HepG2 (cell line): ENCODE measurements around the gene ADCYAP1. TPM values are rescaled to one million over a fixed set of nuclear protein-coding genes. Genes with fewer than 3 reads are reported as not detected.

Experiments
- ATAC-seq: fragments of 200-7000 bp; cut with Tn5 transposase; 3 replicates; pipeline ENCODE4 v1.9.1; 2020; ENCODE audit warnings: mild to moderate bottlenecking, moderate library complexity
- BruUV-seq: library from RNA; stranded (reverse); fragments of 400-500 nt; replicated peaks from 2 replicates; lab custom pipeline; 2021; lab: Mats Ljungman, UMichigan
- CTCF ChIA-PET: fragments of 300-600 bp; formaldehyde crosslinking; extraction: SDS; loops from one replicate; lab custom pipeline; 2021; ENCODE audit warnings: low total read pairs, inconsistent platforms, low intra/inter-chr PET ratio; lab: Yijun Ruan, JAX
- POLR2A ChIA-PET: fragments of 350-600 bp; sonication (Branson Sonifier 250); formaldehyde crosslinking; loops from one replicate; lab custom pipeline; 2020; ENCODE audit warnings: antibody characterized with exemption, inconsistent platforms; lab: Yijun Ruan, JAX
- DNase-seq: peaks from one replicate; pipeline ENCODE4 v3.0.0-alpha.2; 2015; ENCODE audit warnings: low spot score
- FAIRE-seq: peaks from 3 replicates; lab custom pipeline; 2011; peaks lifted over from hg19 to GRCh38; lab: Jason Lieb, UNC
- H2AFZ ChIP-seq: one replicate; pipeline ENCODE4 v1.6.1; 2011; ENCODE audit warnings: low read length, inconsistent platforms
- H3K27ac ChIP-seq: fragments of 300-600 bp; 3 replicates; pipeline ENCODE4 v1.8.0; 2011; ENCODE audit warnings: mixed run types, mild to moderate bottlenecking, mixed read lengths, low read length, inconsistent platforms; ENCODE audit not compliant: insufficient read depth; ENCODE audit errors: extremely low read length
- H3K27me3 ChIP-seq, 2 experiments: fragments of 200-600 bp in 1 of 2; 2 replicates in 1 of 2; 3 replicates in 1 of 2; pipeline versions ENCODE4 v1.6.0 to v1.8.0; 2011; ENCODE audit warnings: low read length in 2 of 2, mild to moderate bottlenecking in 2 of 2, moderate library complexity in 2 of 2, inconsistent platforms in 1 of 2; ENCODE audit not compliant: insufficient read depth in 2 of 2, control insufficient read depth in 1 of 2
- H3K36me3 ChIP-seq, 2 experiments: fragments of 200-600 bp in 1 of 2; replicated peaks in 1 of 2; 2 replicates in 1 of 2; 3 replicates in 1 of 2; pipeline versions ENCODE4 v1.5.1 to v1.8.0; 2011; ENCODE audit warnings: low read length in 2 of 2, inconsistent platforms in 1 of 2; ENCODE audit not compliant: insufficient read depth in 2 of 2, control insufficient read depth in 1 of 2
- H3K4me1 ChIP-seq: 2 replicates; pipeline ENCODE4 v1.5.1; 2012; ENCODE audit warnings: low read length, inconsistent platforms; ENCODE audit not compliant: insufficient read depth
- H3K4me2 ChIP-seq: 2 replicates; pipeline ENCODE4 v1.6.0; 2011; ENCODE audit warnings: low read depth, low read length, inconsistent platforms
- H3K4me3 ChIP-seq, 3 experiments: fragments of 200-600 bp in 1 of 3; sonication (generic), shearing (Covaris generic) in 1 of 3; replicated peaks in 1 of 3; 2 replicates each; pipeline ENCODE4 v1.5.1; 2011 to 2016; ENCODE audit warnings: low read length in 3 of 3, inconsistent platforms in 2 of 3, low read depth in 2 of 3, mild to moderate bottlenecking in 2 of 3, control low read depth in 1 of 3, mixed read lengths in 1 of 3; ENCODE audit not compliant: insufficient read depth in 1 of 3
- H3K79me2 ChIP-seq: one replicate; pipeline ENCODE4 v1.6.1; 2011; ENCODE audit warnings: low read length, inconsistent platforms; ENCODE audit not compliant: insufficient read depth
- H3K9ac ChIP-seq: 2 replicates; pipeline ENCODE4 v1.6.0; 2011; ENCODE audit warnings: mild to moderate bottlenecking, low read depth, low read length, inconsistent platforms; ENCODE audit not compliant: insufficient read depth
- H3K9me3 ChIP-seq: 2 replicates; pipeline ENCODE4 v1.5.1; 2012; ENCODE audit warnings: mild to moderate bottlenecking, low read length
- H4K20me1 ChIP-seq: 2 replicates; pipeline ENCODE4 v1.6.0; 2011; ENCODE audit warnings: inconsistent platforms, mild to moderate bottlenecking, low read length, moderate library complexity; ENCODE audit not compliant: insufficient read depth
- FOXJ3 ChIP-seq: sonication (generic); formaldehyde crosslinking; IDR thresholded peaks from 2 replicates; pipeline ENCODE4 v1.4.0; 2020; ENCODE audit warnings: missing genetic modification reagents, mild to moderate bottlenecking, borderline replicate concordance
- GTF2F1 ChIP-seq: fragments of 150-350 bp; IDR thresholded peaks from 2 replicates; pipeline ENCODE4 v1.6.1; 2014; ENCODE audit warnings: low read length
- KMT2B ChIP-seq: IDR thresholded peaks from 2 replicates; pipeline ENCODE4 v1.6.1; 2016; ENCODE audit warnings: missing genetic modification reagents, missing compliant biosample characterization
- MTF1 ChIP-seq: sonication (generic); formaldehyde crosslinking; IDR thresholded peaks from 2 replicates; pipeline ENCODE4 v1.5.0; 2020; ENCODE audit warnings: missing genetic modification reagents
- RBFOX2 ChIP-seq: fragments of 200-400 bp; formaldehyde crosslinking; IDR thresholded peaks from 2 replicates; pipeline ENCODE4 v1.6.1; 2017; ENCODE audit warnings: low read depth, mild to moderate bottlenecking, low read length
- SIN3B ChIP-seq: fragments of 150-350 bp; IDR thresholded peaks from 2 replicates; pipeline ENCODE4 v1.6.1; 2014; ENCODE audit warnings: low read length
- SMAD1 ChIP-seq: sonication (generic); formaldehyde crosslinking; IDR thresholded peaks from 2 replicates; pipeline ENCODE4 v1.4.0; 2020; ENCODE audit warnings: missing genetic modification reagents, low read depth, mild to moderate bottlenecking, borderline replicate concordance
- SOX13 ChIP-seq, 3 experiments: fragments of 450-650 bp in 1 of 3; sonication (generic) in 1 of 3; formaldehyde crosslinking in 1 of 3; IDR thresholded peaks in 2 of 3; conservative IDR thresholded peaks in 1 of 3; 2 replicates each; pipeline versions ENCODE4 v1.5.0 to v1.6.1; 2016 to 2020; ENCODE audit warnings: antibody characterized with exemption in 1 of 3, mild to moderate bottlenecking in 1 of 3, missing compliant biosample characterization in 1 of 3, missing genetic modification reagents in 1 of 3, moderate library complexity in 1 of 3
- SRSF1 ChIP-seq: fragments of 200-400 bp; formaldehyde crosslinking; optimal IDR thresholded peaks from 2 replicates; pipeline ENCODE3; 2017; ENCODE audit warnings: mild to moderate bottlenecking, low read depth, low read length, moderate library complexity
- ZBTB3 ChIP-seq: sonication (generic); formaldehyde crosslinking; IDR thresholded peaks from 2 replicates; pipeline ENCODE4 v1.4.0; 2020; ENCODE audit warnings: low read depth, mild to moderate bottlenecking, moderate library complexity, missing genetic modification reagents, borderline replicate concordance
- ZFP37 ChIP-seq: sonication (generic); formaldehyde crosslinking; IDR thresholded peaks from 2 replicates; pipeline ENCODE4 v1.4.0; 2020; ENCODE audit warnings: missing genetic modification reagents, borderline replicate concordance
- ZMYM3 ChIP-seq: sonication (generic); formaldehyde crosslinking; IDR thresholded peaks from 2 replicates; pipeline ENCODE4 v1.5.1; 2020; ENCODE audit warnings: mild to moderate bottlenecking, missing genetic modification reagents
- ZNF251 ChIP-seq: sonication (generic); formaldehyde crosslinking; IDR thresholded peaks from 2 replicates; pipeline ENCODE4 v1.9.0; 2021; ENCODE audit warnings: mild to moderate bottlenecking, missing genetic modification reagents
- ZNF383 ChIP-seq: sonication (generic); formaldehyde crosslinking; IDR thresholded peaks from 2 replicates; pipeline ENCODE4 v1.4.0; 2020; ENCODE audit warnings: missing genetic modification reagents, mild to moderate bottlenecking, borderline replicate concordance
- ZNF709 ChIP-seq: sonication (generic); formaldehyde crosslinking; IDR thresholded peaks from 2 replicates; pipeline ENCODE4 v1.5.0; 2020; ENCODE audit warnings: mild to moderate bottlenecking, missing genetic modification reagents
- ZNF816 ChIP-seq: sonication (generic); formaldehyde crosslinking; IDR thresholded peaks from 2 replicates; pipeline ENCODE4 v1.8.0; 2022; ENCODE audit warnings: missing genetic modification reagents, mild to moderate bottlenecking, borderline replicate concordance
- WGBS: methylation state at CpG from one replicate; pipeline ENCODE4 v1.1.6; 2017; ENCODE audit warnings: low lambda C conversion rate; 5-methylcytosine and 5-hydroxymethylcytosine counted together
- in situ Hi-C: cut with HindIII; loops from 2 replicates; pipeline ENCODE4 v1.10.0; 2017; ENCODE audit warnings: low pct_unique_long_range_greater_than_20kb; ENCODE audit not compliant: extremely low pct_ligation_motif_present
- intact Hi-C: fragments of 100-400 bp; cut with micrococcal nuclease; formaldehyde crosslinking; loops from one replicate; pipeline ENCODE4 v1.10.0; 2022; ENCODE audit not compliant: unreplicated experiment
- polyA plus RNA-seq, 8 experiments: library from polyadenylated mRNA; depleted of rRNA in 3 of 8; stranded (reverse) in 7 of 8; unstranded in 1 of 8; fragments of >200 nt; fragmentation: Illumina TruSeq in 4 of 8; extraction: Trizol in 4 of 8; gene quantifications; 2 replicates each; pipeline versions ENCODE4 v1.2.1 to v1.2.3, GENCODE V29; 2011 to 2016; ENCODE audit warnings: low read depth in 4 of 8, missing spikeins in 1 of 8, mixed read lengths in 1 of 8; ENCODE audit not compliant: insufficient read depth in 1 of 8
- total RNA-seq, 5 experiments: library from RNA; depleted of rRNA; stranded (reverse); fragments of >200 nt; fragmentation: Illumina TruSeq; extraction: Trizol; gene quantifications; 2 replicates each; pipeline ENCODE4 v1.2.3, GENCODE V29; 2016; ENCODE audit warnings: low read depth in 1 of 5
- TF ChIP-seq, protein P1 (sequence below): sonication (generic); formaldehyde crosslinking; IDR thresholded peaks from 2 replicates; pipeline ENCODE4 v1.5.0; 2020; ENCODE audit warnings: missing genetic modification reagents
- TF ChIP-seq, protein P2 (sequence below): sonication (generic); formaldehyde crosslinking; IDR thresholded peaks from 2 replicates; pipeline ENCODE4 v1.4.0; 2020; ENCODE audit warnings: missing genetic modification reagents
- TF ChIP-seq, protein P3 (sequence below): sonication (generic); formaldehyde crosslinking; IDR thresholded peaks from 2 replicates; pipeline ENCODE4 v1.4.0; 2020; ENCODE audit warnings: missing genetic modification reagents, borderline replicate concordance
- TF ChIP-seq, protein P4 (sequence below): IDR thresholded peaks from 2 replicates; pipeline ENCODE4 v1.6.1; 2016; ENCODE audit warnings: low read depth

ADCYAP1 gene
- total and polyA plus RNA-seq, 2 of the 13 experiments (the other 11 are each of a cell fraction or from before 2014, with no cell fraction given): not detected

DNA sequence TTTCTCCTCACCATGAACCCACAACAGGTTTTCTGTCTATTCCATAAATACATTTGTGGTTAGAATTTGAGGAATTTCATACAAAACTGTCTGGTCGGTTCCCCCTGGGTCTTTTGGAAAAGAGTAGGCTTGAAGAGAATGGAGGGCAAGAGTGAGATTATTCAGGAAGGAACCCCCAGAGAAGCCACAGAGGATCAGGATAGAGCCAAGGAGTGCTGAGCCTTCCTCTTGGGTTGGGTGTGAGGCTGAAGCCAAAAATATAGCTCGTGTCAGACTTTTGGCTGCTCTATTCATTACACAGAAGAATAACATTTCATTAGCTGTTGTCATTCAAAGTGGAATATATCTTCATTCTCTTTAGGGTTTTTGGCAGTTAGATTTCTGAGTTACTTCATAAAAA is 46.7 kb upstream of the ADCYAP1 start:
- WGBS: 2% methylated on average over 2 of the region's 2 CpGs
- no peak for TF ChIP-seq GTF2F1
- TF ChIP-seq RBFOX2: no peak
- TF ChIP-seq FOXJ3 (CRISPR knock-in tag): no peak
- no peak for TF ChIP-seq MTF1 (CRISPR knock-in tag)
- TF ChIP-seq ZMYM3 (CRISPR knock-in tag): no peak
- TF ChIP-seq, protein P1, sequence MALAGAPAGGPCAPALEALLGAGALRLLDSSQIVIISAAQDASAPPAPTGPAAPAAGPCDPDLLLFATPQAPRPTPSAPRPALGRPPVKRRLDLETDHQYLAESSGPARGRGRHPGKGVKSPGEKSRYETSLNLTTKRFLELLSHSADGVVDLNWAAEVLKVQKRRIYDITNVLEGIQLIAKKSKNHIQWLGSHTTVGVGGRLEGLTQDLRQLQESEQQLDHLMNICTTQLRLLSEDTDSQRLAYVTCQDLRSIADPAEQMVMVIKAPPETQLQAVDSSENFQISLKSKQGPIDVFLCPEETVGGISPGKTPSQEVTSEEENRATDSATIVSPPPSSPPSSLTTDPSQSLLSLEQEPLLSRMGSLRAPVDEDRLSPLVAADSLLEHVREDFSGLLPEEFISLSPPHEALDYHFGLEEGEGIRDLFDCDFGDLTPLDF (CRISPR knock-in tag): no peak
- no peak for TF ChIP-seq SIN3B
- TF ChIP-seq ZNF251 (CRISPR knock-in tag): no peak
- no peak for TF ChIP-seq ZNF816 (CRISPR knock-in tag)
- no peak for TF ChIP-seq SOX13 (IDR thresholded peaks at IDR 0.05)
- TF ChIP-seq SOX13 (CRISPR knock-in tag; conservative IDR thresholded peaks at IDR 0.05 in 1 of 2, IDR thresholded peaks at IDR 0.05 in 1 of 2): no peak
- TF ChIP-seq ZFP37 (CRISPR knock-in tag): no peak
- TF ChIP-seq SMAD1 (CRISPR knock-in tag): no peak
- no peak for TF ChIP-seq SRSF1
- no peak for TF ChIP-seq ZBTB3
- TF ChIP-seq, protein P2, sequence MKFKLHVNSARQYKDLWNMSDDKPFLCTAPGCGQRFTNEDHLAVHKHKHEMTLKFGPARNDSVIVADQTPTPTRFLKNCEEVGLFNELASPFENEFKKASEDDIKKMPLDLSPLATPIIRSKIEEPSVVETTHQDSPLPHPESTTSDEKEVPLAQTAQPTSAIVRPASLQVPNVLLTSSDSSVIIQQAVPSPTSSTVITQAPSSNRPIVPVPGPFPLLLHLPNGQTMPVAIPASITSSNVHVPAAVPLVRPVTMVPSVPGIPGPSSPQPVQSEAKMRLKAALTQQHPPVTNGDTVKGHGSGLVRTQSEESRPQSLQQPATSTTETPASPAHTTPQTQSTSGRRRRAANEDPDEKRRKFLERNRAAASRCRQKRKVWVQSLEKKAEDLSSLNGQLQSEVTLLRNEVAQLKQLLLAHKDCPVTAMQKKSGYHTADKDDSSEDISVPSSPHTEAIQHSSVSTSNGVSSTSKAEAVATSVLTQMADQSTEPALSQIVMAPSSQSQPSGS (CRISPR knock-in tag): no peak
- TF ChIP-seq, protein P3, sequence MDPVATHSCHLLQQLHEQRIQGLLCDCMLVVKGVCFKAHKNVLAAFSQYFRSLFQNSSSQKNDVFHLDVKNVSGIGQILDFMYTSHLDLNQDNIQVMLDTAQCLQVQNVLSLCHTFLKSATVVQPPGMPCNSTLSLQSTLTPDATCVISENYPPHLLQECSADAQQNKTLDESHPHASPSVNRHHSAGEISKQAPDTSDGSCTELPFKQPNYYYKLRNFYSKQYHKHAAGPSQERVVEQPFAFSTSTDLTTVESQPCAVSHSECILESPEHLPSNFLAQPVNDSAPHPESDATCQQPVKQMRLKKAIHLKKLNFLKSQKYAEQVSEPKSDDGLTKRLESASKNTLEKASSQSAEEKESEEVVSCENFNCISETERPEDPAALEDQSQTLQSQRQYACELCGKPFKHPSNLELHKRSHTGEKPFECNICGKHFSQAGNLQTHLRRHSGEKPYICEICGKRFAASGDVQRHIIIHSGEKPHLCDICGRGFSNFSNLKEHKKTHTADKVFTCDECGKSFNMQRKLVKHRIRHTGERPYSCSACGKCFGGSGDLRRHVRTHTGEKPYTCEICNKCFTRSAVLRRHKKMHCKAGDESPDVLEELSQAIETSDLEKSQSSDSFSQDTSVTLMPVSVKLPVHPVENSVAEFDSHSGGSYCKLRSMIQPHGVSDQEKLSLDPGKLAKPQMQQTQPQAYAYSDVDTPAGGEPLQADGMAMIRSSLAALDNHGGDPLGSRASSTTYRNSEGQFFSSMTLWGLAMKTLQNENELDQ (CRISPR knock-in tag): no peak
- no peak for TF ChIP-seq ZNF383 (CRISPR knock-in tag)
- TF ChIP-seq KMT2B (CRISPR knock-in tag): no peak
- no peak for TF ChIP-seq ZNF709 (CRISPR knock-in tag)
- TF ChIP-seq, protein P4, sequence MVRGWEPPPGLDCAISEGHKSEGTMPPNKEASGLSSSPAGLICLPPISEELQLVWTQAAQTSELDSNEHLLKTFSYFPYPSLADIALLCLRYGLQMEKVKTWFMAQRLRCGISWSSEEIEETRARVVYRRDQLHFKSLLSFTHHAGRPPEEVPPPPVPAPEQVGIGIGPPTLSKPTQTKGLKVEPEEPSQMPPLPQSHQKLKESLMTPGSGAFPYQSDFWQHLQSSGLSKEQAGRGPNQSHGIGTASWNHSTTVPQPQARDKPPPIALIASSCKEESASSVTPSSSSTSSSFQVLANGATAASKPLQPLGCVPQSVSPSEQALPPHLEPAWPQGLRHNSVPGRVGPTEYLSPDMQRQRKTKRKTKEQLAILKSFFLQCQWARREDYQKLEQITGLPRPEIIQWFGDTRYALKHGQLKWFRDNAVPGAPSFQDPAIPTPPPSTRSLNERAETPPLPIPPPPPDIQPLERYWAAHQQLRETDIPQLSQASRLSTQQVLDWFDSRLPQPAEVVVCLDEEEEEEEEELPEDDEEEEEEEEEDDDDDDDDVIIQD: no peak
- no peaks in the 10 kb centered on the region for H3K4me1 ChIP-seq
- ChIA-PET CTCF (no interaction called here), POLR2A (no interaction called here)
- no peak overlapping the region for H3K4me2 ChIP-seq
- BruUV-seq: no TSS peak
- ATAC-seq: no peak
- no peak for FAIRE-seq
- no peak overlapping the region for H3K9ac ChIP-seq
- H3K27ac ChIP-seq: no peak overlapping the region
- H3K36me3 ChIP-seq: no peaks in the 10 kb centered on the region
- intact Hi-C loops: no loop called here
- H3K4me3 ChIP-seq: no peak overlapping the region
- in situ Hi-C loops: loop anchor here (25.0 kb wide), 2 partner anchors 804 to 1704 kb away; partner anchors contain the start of genes METTL4 and NDC80
- no peaks in the 10 kb centered on the region for H3K79me2 ChIP-seq
- no peak overlapping the region for H2AFZ ChIP-seq
- no peak for DNase-seq
- no peaks in the 10 kb centered on the region for H4K20me1 ChIP-seq
- H3K27me3 ChIP-seq: peaks cover 0 to 10% of the 10 kb centered on the region in 2 experiments; a peak in 3 of 5 replicates
- H3K9me3 ChIP-seq: no peaks in the 10 kb centered on the region
